Neural progenitor cell (in vitro differentiated cells): ENCODE measurements around the gene CTXN1.

Experiments
- CTCF ChIP-seq: fragments of 200-600 bp; sonication (generic); IDR thresholded peaks from 2 replicates; pipeline ENCODE4 v1.5.1; 2017; ENCODE audit warnings: antibody characterized with exemption, mild to moderate bottlenecking
- EZH2 ChIP-seq: fragments of 200-600 bp; sonication (generic); IDR thresholded peaks from 2 replicates; pipeline ENCODE4 v1.6.1; 2017; ENCODE audit warnings: antibody characterized with exemption, mild to moderate bottlenecking, moderate library complexity
- EZH2phosphoT487 ChIP-seq: fragments of 200-600 bp; sonication (generic); IDR thresholded peaks from 2 replicates; pipeline ENCODE4 v1.6.1; 2017; ENCODE audit warnings: antibody characterized with exemption

GRCh38 chr19:7912144-7912696, 13.7 kb downstream of the CTXN1 start:
- TF ChIP-seq CTCF = no peak
- no peak for TF ChIP-seq EZH2phosphoT487
- no peak for TF ChIP-seq EZH2
